K562 (cell line): ENCODE data around the gene DOLPP1. TPM values are rescaled to one million over a fixed set of nuclear protein-coding genes. Genes with fewer than 3 reads are reported as not detected.

Experiments
- ATAC-seq: fragments of 200-7000 bp; cut with Tn5 transposase; 3 replicates; pipeline ENCODE4 v1.9.1; 2020; ENCODE audit warnings: moderate library complexity
- BruUV-seq: library from RNA; stranded (reverse); fragments of 400-500 nt; replicated peaks from 2 replicates; lab custom pipeline; 2021; lab: Mats Ljungman, UMichigan
- CTCF ChIA-PET: fragments of 300-600 bp; formaldehyde crosslinking; extraction: SDS; loops from one replicate; lab custom pipeline; 2021; ENCODE audit warnings: low intra/inter-chr PET ratio; lab: Yijun Ruan, JAX
- POLR2A ChIA-PET: fragments of 300-600, 350-650 bp; sonication (Branson Sonifier 250); formaldehyde crosslinking; extraction: SDS; loops from one replicate; lab custom pipeline; 2021; ENCODE audit warnings: antibody characterized with exemption, inconsistent platforms; lab: Yijun Ruan, JAX
- DNase-seq, 4 experiments: peaks; one replicate each; pipeline versions ENCODE4 v3.0.0 to v3.0.0-alpha.2; 2011 to 2018; ENCODE audit warnings: low spot score in 3 of 4, mixed read lengths in 3 of 4; ENCODE audit errors: extremely low read depth in 1 of 4
- FAIRE-seq: peaks from 2 replicates; lab custom pipeline; 2011; peaks lifted over from hg19 to GRCh38; lab: Jason Lieb, UNC
- H2AFZ ChIP-seq: 2 replicates; pipeline ENCODE4 v1.6.0; 2011; ENCODE audit warnings: low read depth, low read length, control low read depth, inconsistent platforms
- H3K27ac ChIP-seq: fragments of 200-600 bp; 3 replicates; pipeline ENCODE4 v1.8.0; 2011; ENCODE audit warnings: low read depth, mild to moderate bottlenecking, control low read depth, inconsistent platforms, low read length, moderate library complexity, mixed read lengths; ENCODE audit errors: extremely low read depth
- H3K27me3 ChIP-seq, 2 experiments: fragments of 300-600 bp in 1 of 2; 2 replicates in 1 of 2; 3 replicates in 1 of 2; pipeline versions ENCODE4 v1.6.0 to v1.8.0; 2011; ENCODE audit warnings: inconsistent platforms in 2 of 2, low read length in 2 of 2, mild to moderate bottlenecking in 1 of 2, mixed read lengths in 1 of 2, moderate library complexity in 1 of 2; ENCODE audit not compliant: control insufficient read depth in 2 of 2, insufficient read depth in 2 of 2
- H3K36me3 ChIP-seq: fragments of 300-600 bp; 3 replicates; pipeline ENCODE4 v1.8.0; 2011; ENCODE audit warnings: mild to moderate bottlenecking, low read length, inconsistent platforms; ENCODE audit not compliant: control insufficient read depth, insufficient read depth
- H3K4me1 ChIP-seq, 2 experiments: fragments of 200-600 bp in 1 of 2; replicated peaks in 1 of 2; 2 replicates in 1 of 2; 3 replicates in 1 of 2; pipeline versions ENCODE4 v1.5.1 to v1.8.0; 2011; ENCODE audit warnings: inconsistent platforms in 2 of 2, low read length in 2 of 2, mild to moderate bottlenecking in 1 of 2, mixed read lengths in 1 of 2, moderate library complexity in 1 of 2; ENCODE audit not compliant: control insufficient read depth in 2 of 2, insufficient read depth in 2 of 2
- H3K4me2 ChIP-seq: 2 replicates; pipeline ENCODE4 v1.6.1; 2011; ENCODE audit warnings: low read length, control low read depth, inconsistent platforms, mixed read lengths; ENCODE audit not compliant: insufficient read depth
- H3K4me3 ChIP-seq: fragments of 200-600 bp; sonication (generic), shearing (Covaris generic); 2 replicates; pipeline ENCODE4 v1.5.1; 2016; ENCODE audit warnings: control low read depth, inconsistent platforms
- H3K79me2 ChIP-seq: fragments of 200-600 bp; 3 replicates; pipeline ENCODE4 v1.8.0; 2011; ENCODE audit warnings: low read length, inconsistent platforms; ENCODE audit not compliant: control insufficient read depth, insufficient read depth
- H3K9ac ChIP-seq, 2 experiments: 2 replicates each; pipeline versions ENCODE4 v1.6.0 to v1.6.1; 2011; ENCODE audit warnings: low read depth in 2 of 2, low read length in 2 of 2, control low read depth in 1 of 2, inconsistent platforms in 1 of 2, mild to moderate bottlenecking in 1 of 2, mixed read lengths in 1 of 2; ENCODE audit not compliant: insufficient read depth in 1 of 2
- H3K9me1 ChIP-seq: one replicate; pipeline ENCODE4 v1.6.0; 2011; ENCODE audit warnings: inconsistent platforms, mild to moderate bottlenecking, low read length, moderate library complexity; ENCODE audit not compliant: control insufficient read depth, insufficient read depth
- H3K9me3 ChIP-seq: replicated peaks from 2 replicates; pipeline ENCODE4 v1.5.1; 2011; ENCODE audit warnings: low read depth, low read length, inconsistent platforms; ENCODE audit not compliant: control insufficient read depth, insufficient read depth
- H4K20me1 ChIP-seq: replicated peaks from 2 replicates; pipeline ENCODE4 v1.6.1; 2011; ENCODE audit warnings: low read length, inconsistent platforms, mixed read lengths; ENCODE audit not compliant: control insufficient read depth, insufficient read depth
- BDP1 ChIP-seq: IDR thresholded peaks from 3 replicates; pipeline ENCODE4 v1.6.1; 2011; ENCODE audit not compliant: insufficient read length, insufficient read depth
- BMI1 ChIP-seq: fragments of 150-350 bp; IDR thresholded peaks from 2 replicates; pipeline ENCODE4 v1.6.1; 2014; ENCODE audit warnings: low read length
- BRCA1 ChIP-seq, 2 experiments: fragments of 450-650 bp in 1 of 2; sonication (generic) in 1 of 2; formaldehyde crosslinking in 1 of 2; IDR thresholded peaks; 2 replicates each; pipeline versions ENCODE4 v1.5.0 to v1.6.1; 2017 to 2020; ENCODE audit warnings: mild to moderate bottlenecking in 1 of 2, missing genetic modification reagents in 1 of 2
- CHD4 ChIP-seq: fragments of 200-600 bp; sonication (generic); IDR thresholded peaks from 3 replicates; pipeline ENCODE4 v1.6.1; 2012; ENCODE audit warnings: low read depth, mild to moderate bottlenecking, mixed read lengths, low read length, inconsistent platforms; ENCODE audit not compliant: insufficient read depth, insufficient replicate concordance, poor library complexity, severe bottlenecking
- DEAF1 ChIP-seq: fragments of 450-650 bp; formaldehyde crosslinking; IDR thresholded peaks from 2 replicates; pipeline ENCODE4 v1.4.0; 2020; ENCODE audit warnings: mild to moderate bottlenecking, moderate library complexity
- ESRRA ChIP-seq: fragments of 450-650 bp; IDR thresholded peaks from 2 replicates; pipeline ENCODE4 v1.6.1; 2014; ENCODE audit warnings: low read depth, mild to moderate bottlenecking, moderate library complexity, borderline replicate concordance
- GATA2 ChIP-seq: sonication (generic); formaldehyde crosslinking; IDR thresholded peaks from 2 replicates; pipeline ENCODE4 v1.4.0; 2020; ENCODE audit warnings: mild to moderate bottlenecking, missing genetic modification reagents
- NFE2L1 ChIP-seq: fragments of 450-650 bp; IDR thresholded peaks from 2 replicates; pipeline ENCODE4 v1.6.1; 2016; ENCODE audit warnings: missing genetic modification characterization, low read depth, mild to moderate bottlenecking, missing compliant biosample characterization, moderate library complexity, borderline replicate concordance
- POU5F1 ChIP-seq: fragments of 150-350 bp; IDR thresholded peaks from 2 replicates; pipeline ENCODE4 v1.6.1; 2014; ENCODE audit warnings: borderline replicate concordance, low read length, low read depth, mild to moderate bottlenecking; ENCODE audit not compliant: partially characterized antibody
- PPARD ChIP-seq: fragments of 250-450 bp; sonication (Bioruptor Pico); IDR thresholded peaks from 2 replicates; pipeline ENCODE4 v1.8.0; 2022; ENCODE audit warnings: inconsistent platforms, mild to moderate bottlenecking, moderate library complexity
- SIN3B ChIP-seq: fragments of 450-650 bp; IDR thresholded peaks from 2 replicates; pipeline ENCODE4 v1.6.1; 2017; ENCODE audit warnings: low read depth, mild to moderate bottlenecking, moderate library complexity
- SNIP1 ChIP-seq: fragments of 450-650 bp; IDR thresholded peaks from 2 replicates; pipeline ENCODE4 v1.7.1; 2017; ENCODE audit warnings: low read depth, mild to moderate bottlenecking
- ZHX1 ChIP-seq: fragments of 150-350 bp; conservative IDR thresholded peaks from 2 replicates; pipeline ENCODE4 v1.6.1; 2014; ENCODE audit warnings: low read length
- ZNF512 ChIP-seq: IDR thresholded peaks from 2 replicates; pipeline ENCODE4 v1.6.1; 2016; ENCODE audit warnings: missing genetic modification characterization, missing compliant biosample characterization
- ZNF584 ChIP-seq: fragments of 200-800 bp; sonication (Bioruptor generic); IDR thresholded peaks from 2 replicates; pipeline ENCODE4 v1.6.1; 2016; ENCODE audit warnings: low read depth, mild to moderate bottlenecking, missing genetic modification characterization, missing compliant biosample characterization
- WGBS: fragments of 100-300 bp; shearing (Covaris generic); methylation state at CpG from one replicate; pipeline ENCODE4 v1.1.6; 2016; ENCODE audit warnings: low coverage, mixed read lengths; ENCODE audit not compliant: insufficient coverage; ENCODE audit errors: missing lambda C conversion rate; 5-methylcytosine and 5-hydroxymethylcytosine counted together
- in situ Hi-C: fragments of 300-500 bp; cut with MboI; formaldehyde crosslinking; loops from 4 replicates; pipeline ENCODE4 v1.15.0; 2018; ENCODE audit warnings: inconsistent platforms, mixed read lengths
- intact Hi-C: fragments of 100-400 bp; cut with micrococcal nuclease; formaldehyde crosslinking; loops from 2 replicates; pipeline ENCODE4 v1.14.2; 2022
- polyA plus RNA-seq, 8 experiments: library from polyadenylated mRNA; depleted of rRNA in 4 of 8; stranded (reverse) in 5 of 8; unstranded in 3 of 8; fragments of >200 nt; fragmentation: Nextera tagmentation in 2 of 8; fragmentation: Illumina TruSeq in 1 of 8; extraction: Ambion mirVana in 2 of 8; extraction: Trizol in 1 of 8; gene quantifications; 2 replicates each; pipeline versions ENCODE4 v1.2.1 to v1.2.3, GENCODE V29; 2011 to 2014; ENCODE audit warnings: inconsistent platforms in 1 of 8, missing spikeins in 1 of 8
- total RNA-seq, 7 experiments: library from RNA; depleted of rRNA in 6 of 7; stranded (reverse); fragments of >200 nt in 6 of 7; fragmentation: Illumina TruSeq in 2 of 7; extraction: Trizol in 2 of 7; gene quantifications; 2 replicates each; pipeline versions ENCODE4 v1.2.1 to v1.2.3, GENCODE V29; 2011 to 2021; ENCODE audit warnings: low replicate concordance in 1 of 7

DOLPP1 gene
- total and polyA plus RNA-seq, 9 of the 15 experiments (the other 6 are each of a cell fraction or from before 2014, with no cell fraction given), result 3.0 to 39.8 (median 30.5) TPM

GRCh38 chr9:129109952-129110739 lies 29.2 kb downstream of the DOLPP1 start:
- ATAC-seq, result peak; percentile 39
- 2% methylated on average over 55 of the region's 64 CpGs for WGBS
- TF ChIP-seq GATA2 (no peak), BRCA1 (IDR thresholded peaks at IDR 0.05) (no peak), BRCA1 (CRISPR knock-in tag; IDR thresholded peaks at IDR 0.05) (no peak), ZNF584 (CRISPR knock-in tag) (no peak), POU5F1 (no peak), NFE2L1 (tag) (no peak), ZNF512 (tag) (no peak), ZHX1 (no peak), SIN3B (no peak), ESRRA (peak; percentile 14; the same call in 1 of the 2 replicates), BDP1 (no peak), DEAF1 (CRISPR knock-in tag) (no peak), BMI1 (no peak), SNIP1 (no peak), CHD4 (no peak), PPARD (CRISPR knock-in tag) (no peak)

More at GRCh38 chr9:129109952-129110739, 29.2 kb downstream of the DOLPP1 start:
- POLR2A ChIA-PET, result interaction anchor here (0.6 to 2.0 kb wide), 4 partner anchors 9 to 136 kb away, joined by 3 to 11 read pairs (median 3); no protein-coding TSS in a partner anchor
- H3K9me3 ChIP-seq, result no peaks in the 10 kb centered on the region
- no peak for FAIRE-seq
- H3K9me1 ChIP-seq, result no peaks in the 10 kb centered on the region
- peaks cover 3% of the 10 kb centered on the region; the same call in 1 of the 3 replicates for H3K36me3 ChIP-seq
- H3K4me2 ChIP-seq, result peak overlapping the region; percentile 84
- peaks cover 41% of the 10 kb centered on the region for H3K79me2 ChIP-seq
- peak overlapping the region; percentile 100 for H3K4me3 ChIP-seq
- peak in 3 of 4 experiments; percentile 46 to 57 (median 53) for DNase-seq
- in situ Hi-C loops (no loop called here), intact Hi-C loops (loop anchor here (5.0 kb wide), 1 partner anchor 83 kb away; the partner anchor contains the start of gene SH3GLB2)
- BruUV-seq, result TSS peak; percentile 59
- H2AFZ ChIP-seq, result peak overlapping the region; percentile 96
- peak overlapping the region; percentile 72 for H3K27ac ChIP-seq
- H4K20me1 ChIP-seq, result peaks cover 3% of the 10 kb centered on the region; the same call in 1 of the 2 replicates
- CTCF ChIA-PET, result no interaction called here
- H3K27me3 ChIP-seq, result no peaks in the 10 kb centered on the region
- peak overlapping the region; percentile 75 to 94 for H3K9ac ChIP-seq
- H3K4me1 ChIP-seq, result peaks cover 23 to 53% of the 10 kb centered on the region in 2 experiments
